Measurements from ENCODE around the gene CRTAP.

DNA sequence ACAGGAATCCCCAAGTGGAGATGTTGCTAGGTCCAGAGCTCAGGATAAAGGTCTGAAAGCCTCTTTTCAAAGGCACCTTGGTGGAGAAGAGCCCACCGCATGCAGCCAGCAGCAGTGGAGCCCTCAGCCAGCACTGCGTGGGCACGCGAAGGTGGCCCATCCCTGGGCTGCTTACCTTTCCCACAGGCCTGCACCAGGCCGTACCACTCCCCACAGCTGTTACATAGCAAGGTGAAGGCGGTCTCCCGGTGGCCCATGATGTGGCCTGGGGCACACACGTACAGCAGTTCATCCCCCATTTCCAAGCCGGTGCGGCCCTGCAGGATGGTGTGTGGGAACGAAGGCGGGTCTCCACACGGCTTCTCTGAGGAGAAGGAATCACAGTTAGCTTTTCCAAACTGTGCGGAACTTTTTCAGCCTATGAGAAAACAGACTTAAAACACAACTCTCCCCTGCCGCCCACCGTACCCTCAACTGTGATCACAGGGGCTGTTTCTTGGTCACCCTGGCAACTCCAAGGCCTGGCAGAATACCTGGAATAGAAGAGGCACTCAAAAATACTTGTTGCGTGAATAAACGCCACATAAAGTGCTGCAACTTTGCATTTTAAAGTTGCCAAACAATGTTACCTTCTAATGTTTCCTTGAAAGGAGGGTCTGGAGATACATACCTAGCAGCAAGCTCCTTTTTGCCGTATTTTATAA, 61.0 kb downstream of the CRTAP start:
- TF ChIP-seq POLR2AphosphoS5 (IDR thresholded peaks at IDR 0.05) (no peak), POLR2A (IDR thresholded peaks at IDR 0.05) (no peak), EP300 (IDR thresholded peaks at IDR 0.05) (no peak)
- TF ChIP-seq, protein P1, sequence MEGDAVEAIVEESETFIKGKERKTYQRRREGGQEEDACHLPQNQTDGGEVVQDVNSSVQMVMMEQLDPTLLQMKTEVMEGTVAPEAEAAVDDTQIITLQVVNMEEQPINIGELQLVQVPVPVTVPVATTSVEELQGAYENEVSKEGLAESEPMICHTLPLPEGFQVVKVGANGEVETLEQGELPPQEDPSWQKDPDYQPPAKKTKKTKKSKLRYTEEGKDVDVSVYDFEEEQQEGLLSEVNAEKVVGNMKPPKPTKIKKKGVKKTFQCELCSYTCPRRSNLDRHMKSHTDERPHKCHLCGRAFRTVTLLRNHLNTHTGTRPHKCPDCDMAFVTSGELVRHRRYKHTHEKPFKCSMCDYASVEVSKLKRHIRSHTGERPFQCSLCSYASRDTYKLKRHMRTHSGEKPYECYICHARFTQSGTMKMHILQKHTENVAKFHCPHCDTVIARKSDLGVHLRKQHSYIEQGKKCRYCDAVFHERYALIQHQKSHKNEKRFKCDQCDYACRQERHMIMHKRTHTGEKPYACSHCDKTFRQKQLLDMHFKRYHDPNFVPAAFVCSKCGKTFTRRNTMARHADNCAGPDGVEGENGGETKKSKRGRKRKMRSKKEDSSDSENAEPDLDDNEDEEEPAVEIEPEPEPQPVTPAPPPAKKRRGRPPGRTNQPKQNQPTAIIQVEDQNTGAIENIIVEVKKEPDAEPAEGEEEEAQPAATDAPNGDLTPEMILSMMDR (IDR thresholded peaks at IDR 0.05): no peak
